ENCODE results near the gene AOPEP.
A peak's percentile ranks its signal among the peaks of the same experiment; 100 is the strongest.

AOPEP gene

DNA sequence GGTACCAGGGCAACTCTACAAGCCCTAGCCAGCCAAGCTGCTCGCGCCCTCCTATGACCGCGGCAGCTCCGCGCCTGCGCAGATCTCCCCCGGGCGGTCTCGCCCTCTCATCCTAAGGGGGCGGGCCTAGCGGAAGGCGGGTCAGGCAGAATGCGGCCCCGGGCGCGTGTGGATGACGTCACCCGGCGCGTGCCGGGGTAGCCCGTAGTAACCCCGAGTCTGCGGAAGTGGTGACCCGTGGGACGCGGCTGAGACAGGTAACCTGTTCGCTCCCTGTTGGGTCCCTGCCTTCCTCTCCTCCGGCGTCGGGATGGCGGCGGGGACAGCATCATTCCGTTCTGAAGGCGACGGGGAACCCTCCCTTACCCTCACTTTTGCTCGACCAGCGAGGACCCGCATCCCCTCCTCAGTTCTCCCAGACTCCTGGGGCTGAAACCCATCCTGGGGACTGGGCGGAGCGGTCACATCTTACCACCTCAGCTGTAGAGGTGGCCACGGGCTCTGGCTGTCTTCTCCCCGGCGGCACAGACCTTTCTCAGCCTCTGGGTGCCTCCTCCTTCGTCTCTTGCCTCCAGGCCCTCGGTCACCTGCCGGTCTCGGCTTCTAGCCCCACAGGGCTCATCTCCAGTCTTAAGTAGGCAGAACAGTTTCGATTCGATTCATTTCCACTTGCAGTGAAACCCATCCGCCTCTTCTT, at the start of gene AOPEP:
Gene AOPEP (plus strand): TSS at position 205 of the 697 bp plus-strand sequence. CDS start 33,085 bp downstream, outside the sequence.
- peak; percentile 98 for DNase-seq

DNA sequence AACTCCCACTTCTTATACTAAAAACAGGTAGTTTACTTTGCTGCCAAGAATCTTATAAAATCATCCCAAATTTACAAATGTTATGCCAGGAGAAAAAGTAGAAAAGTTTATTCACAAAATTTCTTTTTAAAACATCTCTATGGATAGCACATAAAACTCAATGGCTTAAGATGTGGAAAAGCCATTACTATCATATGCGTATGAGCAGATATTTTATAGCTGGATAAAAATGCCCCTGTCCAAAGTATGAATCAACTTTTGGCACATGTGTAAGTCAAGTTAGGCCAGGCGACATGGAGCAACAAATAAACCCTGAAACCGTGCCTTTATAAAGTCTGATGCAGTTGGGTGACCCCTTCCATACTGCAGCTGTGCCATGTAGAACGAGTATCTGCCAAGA, 48.6 kb upstream of the AOPEP start:
- DNase-seq = no peak

- no peak for DNase-seq
Measured at GRCh38 chr9:94679587-94679986, 46.9 kb upstream of the AOPEP start.

GRCh38 chr9:94680020-94680419, 46.5 kb upstream of the AOPEP start:
- DNase-seq = no peak

GRCh38 chr9:94680621-94681020, 45.9 kb upstream of the AOPEP start:
- no peak for DNase-seq

- peak; percentile 84 for DNase-seq
Measured at GRCh38 chr9:94681508-94681907, 45.0 kb upstream of the AOPEP start.

DNA sequence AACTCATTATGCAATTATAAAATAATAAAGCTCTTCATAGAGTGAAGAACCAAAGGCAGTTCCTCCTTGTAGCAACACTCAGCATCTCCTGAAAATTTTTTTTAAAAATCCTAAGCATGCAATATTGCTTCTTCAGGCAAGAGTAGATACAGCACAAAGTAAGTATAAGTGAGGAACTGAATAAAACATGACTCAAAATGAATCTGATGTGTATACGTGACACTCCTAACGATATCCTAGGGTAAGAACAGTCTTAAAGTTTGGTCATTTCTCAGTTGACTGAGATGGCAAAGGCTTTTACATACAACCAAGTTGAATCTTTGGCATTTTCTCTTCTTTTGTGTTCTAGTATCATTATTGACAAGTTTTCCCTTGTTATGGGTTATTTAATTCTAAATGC, 41.1 kb upstream of the AOPEP start:
- no peak for DNase-seq

- no peak for DNase-seq
Measured at GRCh38 chr9:94687451-94687850, 39.0 kb upstream of the AOPEP start.

DNA sequence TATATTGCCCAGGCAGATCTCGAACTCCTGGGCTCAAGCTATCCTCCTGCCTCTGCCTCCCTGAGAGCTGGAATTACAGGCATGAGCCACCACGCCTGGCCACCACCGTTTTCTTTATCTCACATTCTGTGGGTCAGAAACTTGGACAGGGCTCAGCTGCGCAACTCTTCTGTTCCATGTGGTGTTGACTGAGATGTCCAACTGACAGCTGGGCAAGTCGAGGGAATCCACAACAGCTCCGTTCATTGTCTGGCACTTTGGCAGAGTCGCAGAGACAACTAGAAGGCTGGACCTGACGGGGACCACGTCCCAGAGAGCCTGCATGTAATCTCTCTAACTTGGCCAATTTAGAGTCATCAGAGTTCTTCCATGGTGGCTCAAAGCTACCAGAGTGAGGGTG, 36.2 kb upstream of the AOPEP start:
- no peak for DNase-seq

GRCh38 chr9:94692601-94693000, 33.9 kb upstream of the AOPEP start:
- DNase-seq = no peak

DNA sequence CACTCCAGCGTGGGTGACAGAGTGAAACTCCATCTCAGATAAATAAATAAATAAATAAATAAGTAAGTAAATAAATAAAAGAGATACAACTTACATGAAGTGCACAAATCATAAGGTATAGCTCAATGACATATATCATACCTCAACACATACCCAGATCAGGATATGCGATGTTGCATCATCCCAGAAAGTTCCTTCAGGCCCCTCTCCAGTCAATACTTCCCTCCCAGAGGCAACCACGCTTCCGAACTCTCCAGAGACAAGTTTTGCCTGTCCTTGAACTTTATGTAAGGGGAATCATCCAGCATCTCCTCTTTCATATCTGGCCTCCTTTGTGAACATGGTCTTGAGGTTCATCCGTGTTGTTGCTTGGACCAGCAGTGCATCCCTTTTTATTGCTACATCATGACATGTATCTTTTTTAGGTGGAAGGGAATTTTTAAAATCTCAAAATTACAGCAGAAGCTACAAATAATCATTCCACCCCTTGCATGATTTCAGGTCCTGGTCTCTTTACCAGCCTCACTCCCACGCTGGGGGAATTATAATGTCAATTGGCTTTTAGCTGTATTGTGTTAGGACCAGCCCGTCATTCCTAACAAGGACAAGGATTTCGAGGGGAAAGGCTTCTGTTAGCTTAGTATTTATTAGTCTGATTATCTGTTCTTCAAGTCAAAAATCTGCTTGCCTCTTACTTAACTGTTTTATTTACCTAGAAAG, 32.9 kb upstream of the AOPEP start:
- DNase-seq = no peak

DNA sequence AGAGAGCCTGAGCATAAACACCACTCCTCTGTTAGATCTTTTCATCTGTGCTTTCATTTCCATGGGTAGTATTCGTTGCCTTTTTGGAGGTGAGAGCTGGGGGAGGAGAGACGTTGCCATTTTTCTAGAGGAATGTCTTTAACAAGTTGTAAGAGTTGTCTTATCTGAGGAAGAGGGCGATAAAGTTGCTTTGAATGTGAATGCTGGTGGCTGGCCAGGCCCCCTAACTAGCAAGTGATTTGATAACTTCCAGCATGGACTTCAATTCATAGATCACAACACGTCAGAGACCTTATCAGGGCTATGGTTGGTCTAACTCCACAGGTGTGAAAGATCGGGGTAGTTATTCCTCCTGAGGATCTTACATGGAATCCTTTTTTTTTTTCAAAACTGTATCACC, 30.0 kb upstream of the AOPEP start:
- peak; percentile 15 for DNase-seq

DNA sequence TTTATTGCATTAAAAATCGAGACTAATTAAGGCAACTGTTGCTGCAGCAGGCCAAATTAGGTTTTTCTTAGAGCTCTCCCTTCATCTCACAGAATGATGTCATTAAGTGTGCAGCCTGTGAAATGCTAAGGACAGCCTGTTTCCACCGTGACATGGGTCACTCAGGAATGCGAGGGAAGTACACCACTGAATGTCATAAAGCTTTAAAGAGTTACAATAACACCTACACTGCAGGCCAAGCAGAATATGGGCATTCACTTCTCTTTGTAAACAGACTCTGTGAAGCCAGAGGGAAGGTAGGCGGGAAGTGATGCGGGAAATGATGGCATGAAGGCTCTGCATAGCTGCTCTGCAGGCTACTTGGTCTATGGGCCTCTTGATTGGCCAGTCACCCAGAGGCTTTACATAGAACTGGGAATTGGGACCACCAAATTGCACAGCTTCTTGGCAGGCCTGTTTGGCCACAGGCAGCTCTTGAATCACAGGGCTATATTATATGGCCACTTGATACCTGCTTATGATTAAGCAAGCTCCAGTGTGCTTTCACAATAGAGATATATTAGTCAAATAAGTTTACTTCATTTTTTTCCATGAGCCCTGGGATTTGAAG, 28.4 kb upstream of the AOPEP start:
- DNase-seq = peak; percentile 94

- no peak for DNase-seq
Measured at GRCh38 chr9:94699715-94700373, 26.7 kb upstream of the AOPEP start.

DNA sequence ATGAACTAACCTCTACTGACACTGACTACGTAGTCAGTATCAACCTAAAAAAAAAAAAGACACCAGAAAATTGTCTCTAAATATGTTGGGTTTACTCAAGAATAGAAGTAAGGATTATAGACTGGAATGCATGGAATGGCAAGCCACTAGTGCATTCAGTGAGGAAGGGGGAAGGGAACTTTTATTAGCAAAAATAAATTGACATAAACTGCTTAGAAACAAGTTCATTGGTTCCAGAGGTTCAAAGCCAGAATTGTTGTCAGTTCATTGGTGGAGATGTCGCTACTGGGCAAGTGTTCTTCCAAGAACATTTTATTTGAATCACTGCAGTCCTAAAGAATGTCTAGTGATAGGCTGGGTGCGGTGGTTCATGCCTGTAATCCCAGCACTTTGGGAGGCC, 26.1 kb upstream of the AOPEP start:
- DNase-seq = no peak

- DNase-seq = no peak
Measured at GRCh38 chr9:94703488-94704140, 22.9 kb upstream of the AOPEP start.

DNA sequence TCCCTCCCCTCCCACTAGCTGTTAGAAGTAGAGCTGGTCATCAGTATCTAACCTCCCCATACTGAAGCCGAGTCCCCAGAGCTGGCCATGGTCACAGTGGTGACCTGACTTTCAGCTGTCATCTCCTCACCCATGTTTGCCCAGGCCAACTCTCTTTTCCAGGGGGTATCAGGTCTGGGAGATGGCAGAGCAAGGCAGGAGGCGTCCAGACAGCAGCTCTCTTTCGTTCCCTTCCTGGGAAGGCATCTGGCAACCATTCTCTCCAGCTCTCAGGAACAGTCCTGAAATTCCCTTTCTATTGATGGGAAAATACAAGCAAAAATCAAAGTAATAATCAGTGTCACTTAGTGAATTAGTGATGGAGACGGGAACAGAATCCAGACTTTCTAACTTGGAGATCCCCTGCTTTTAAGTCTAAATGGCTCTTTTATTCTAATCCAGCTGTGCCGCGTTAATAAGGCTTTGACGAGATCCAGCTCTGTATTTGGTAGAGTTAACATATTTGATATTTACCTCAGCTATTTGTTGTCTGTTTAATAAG, 21.3 kb upstream of the AOPEP start:
- DNase-seq = no peak

DNA sequence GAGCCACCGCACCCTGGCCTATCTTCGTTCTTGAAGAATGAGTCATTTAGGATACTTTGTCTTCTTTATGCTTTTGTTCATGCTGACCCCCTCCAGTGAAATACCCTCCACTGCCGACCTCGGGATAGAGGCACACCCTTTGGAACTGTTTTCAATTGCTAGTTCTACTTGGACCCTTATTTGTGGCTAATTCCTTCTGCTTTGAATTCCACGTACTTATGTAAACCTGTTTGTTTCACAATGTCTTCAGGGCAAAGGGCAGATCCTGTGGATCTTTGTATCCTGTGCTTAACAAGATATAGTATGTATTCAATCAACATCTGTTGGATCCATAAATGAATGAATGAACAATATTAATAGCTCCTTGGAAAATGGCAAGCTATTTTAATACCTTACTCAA, 19.6 kb upstream of the AOPEP start:
- DNase-seq = peak; percentile 24

DNA sequence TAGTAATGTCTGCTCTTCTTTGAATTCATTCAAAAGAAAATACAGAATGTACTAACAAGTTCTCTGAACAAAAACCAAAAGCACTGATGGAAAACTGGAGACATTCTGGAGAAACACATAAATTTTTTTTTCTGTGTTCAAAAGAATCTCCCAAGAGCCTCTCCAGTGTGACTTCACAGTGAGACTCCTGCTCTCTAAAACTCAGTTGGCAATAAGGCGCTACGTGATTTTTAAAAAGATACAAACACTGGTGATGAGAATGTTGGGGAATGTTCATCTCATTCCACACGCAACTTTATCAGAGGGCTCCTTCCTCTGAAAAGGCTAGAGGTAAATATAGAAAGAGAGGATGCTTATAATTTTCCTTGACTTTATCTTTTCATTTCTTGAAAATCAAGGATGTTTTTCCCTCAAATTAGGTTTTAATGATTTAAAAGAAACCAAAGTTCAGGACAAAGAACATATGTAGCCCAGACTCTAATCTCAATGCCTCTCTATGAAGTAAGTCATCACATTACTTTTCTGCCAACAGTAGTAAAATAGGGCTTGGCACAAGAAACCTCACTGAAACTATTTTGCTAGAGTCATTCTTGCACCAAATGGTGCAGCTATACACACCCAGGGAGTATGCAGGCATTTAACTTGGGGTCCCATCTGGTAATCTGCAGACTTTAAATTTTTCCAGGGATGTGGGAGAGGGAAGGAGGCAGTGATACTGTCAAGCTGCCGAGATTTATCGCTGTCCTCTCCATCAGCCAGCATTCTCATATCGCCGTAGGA, 12.9 kb upstream of the AOPEP start:
- DNase-seq = no peak

DNA sequence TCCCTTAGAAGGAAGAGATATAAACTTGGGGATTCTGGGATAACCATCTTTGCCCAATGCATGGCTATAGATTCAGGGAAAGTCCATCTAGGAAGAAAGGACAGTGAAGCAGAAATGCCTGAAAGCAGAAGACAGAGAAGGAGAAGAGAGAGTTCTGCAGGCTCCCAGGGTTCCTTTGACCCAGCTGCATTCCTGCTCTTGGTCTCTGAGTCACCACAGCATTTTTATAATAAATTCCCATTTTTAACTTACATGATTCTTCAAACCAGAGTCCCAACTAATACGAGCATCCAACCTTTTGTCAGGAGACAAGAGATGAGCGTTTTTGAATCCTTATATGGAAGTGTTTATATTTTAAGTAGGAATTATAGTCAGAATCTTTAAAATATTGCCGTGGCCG, 12.0 kb upstream of the AOPEP start:
- DNase-seq = peak; percentile 11

- no peak for DNase-seq
Measured at GRCh38 chr9:94717761-94718160, 8.7 kb upstream of the AOPEP start.

GRCh38 chr9:94718936-94719335, 7.6 kb upstream of the AOPEP start:
- DNase-seq = no peak

All from islet precursor cell (in vitro differentiated cells).